Stimulated activated CD4-positive, alpha-beta T cell treated with anti-CD3 and anti-CD28 coated beads, Interleukin-12 subunit alpha, Interleukin-12 subunit beta, amount 100 ng/mL, for 4 hours (primary cell): ENCODE results near the gene ENTPD6.

Source experiments
- DNase-seq: peaks from one replicate; pipeline ENCODE4 v3.0.0-alpha.2; 2020

ENTPD6 gene

GRCh38 chr20:25191051-25191450, 4.5 kb upstream of the ENTPD6 start:
- DNase-seq, result no peak

- DNase-seq, result no peak
These were observed 3.8 kb upstream of the ENTPD6 start for GRCh38 chr20:25191689-25192088.

- no peak for DNase-seq
These were observed 1.7 kb upstream of the ENTPD6 start for GRCh38 chr20:25193843-25194242.

- no peak for DNase-seq
These were observed 1.1 kb upstream of the ENTPD6 start for GRCh38 chr20:25194333-25194972.

GRCh38 chr20:25195962-25196785, 662 bp downstream of the ENTPD6 start:
- DNase-seq, result peak; percentile 34

- DNase-seq, result no peak
These were observed 1.2 kb downstream of the ENTPD6 start for GRCh38 chr20:25196786-25197120.

GRCh38 chr20:25197183-25197869, 1.8 kb downstream of the ENTPD6 start:
- DNase-seq, result no peak

- DNase-seq, result no peak
These were observed 2.3 kb downstream of the ENTPD6 start for GRCh38 chr20:25197870-25198190.

- DNase-seq, result no peak
These were observed 3.3 kb downstream of the ENTPD6 start for GRCh38 chr20:25198663-25199383.

GRCh38 chr20:25199473-25200260, 4.2 kb downstream of the ENTPD6 start:
- no peak for DNase-seq

- no peak for DNase-seq
These were observed 7.6 kb downstream of the ENTPD6 start for GRCh38 chr20:25203089-25203488.

GRCh38 chr20:25203871-25204320, 8.4 kb downstream of the ENTPD6 start:
- no peak for DNase-seq

- no peak for DNase-seq
These were observed 9.2 kb downstream of the ENTPD6 start for GRCh38 chr20:25204550-25205276.

- no peak for DNase-seq
These were observed 10.0 kb downstream of the ENTPD6 start for GRCh38 chr20:25205277-25206062.

GRCh38 chr20:25206063-25206403, 10.5 kb downstream of the ENTPD6 start:
- DNase-seq, result no peak

- no peak for DNase-seq
These were observed 11.0 kb downstream of the ENTPD6 start for GRCh38 chr20:25206548-25206947.

- DNase-seq, result no peak
These were observed 11.8 kb downstream of the ENTPD6 start for GRCh38 chr20:25207149-25207959.

GRCh38 chr20:25207960-25208534, 12.5 kb downstream of the ENTPD6 start:
- no peak for DNase-seq

GRCh38 chr20:25209400-25209799, 13.9 kb downstream of the ENTPD6 start:
- DNase-seq, result no peak

- DNase-seq, result no peak
These were observed 14.4 kb downstream of the ENTPD6 start for GRCh38 chr20:25209911-25210310.
